Activated CD4-positive, alpha-beta T cell treated with anti-CD3 and anti-CD28 coated beads, Interleukin-2, amount 50 U/mL, for 1 hour (primary cell): ENCODE results near the gene FNDC3B.

Source experiments
- DNase-seq: peaks from one replicate; pipeline ENCODE4 v3.0.0-alpha.2; 2020

FNDC3B gene

DNA sequence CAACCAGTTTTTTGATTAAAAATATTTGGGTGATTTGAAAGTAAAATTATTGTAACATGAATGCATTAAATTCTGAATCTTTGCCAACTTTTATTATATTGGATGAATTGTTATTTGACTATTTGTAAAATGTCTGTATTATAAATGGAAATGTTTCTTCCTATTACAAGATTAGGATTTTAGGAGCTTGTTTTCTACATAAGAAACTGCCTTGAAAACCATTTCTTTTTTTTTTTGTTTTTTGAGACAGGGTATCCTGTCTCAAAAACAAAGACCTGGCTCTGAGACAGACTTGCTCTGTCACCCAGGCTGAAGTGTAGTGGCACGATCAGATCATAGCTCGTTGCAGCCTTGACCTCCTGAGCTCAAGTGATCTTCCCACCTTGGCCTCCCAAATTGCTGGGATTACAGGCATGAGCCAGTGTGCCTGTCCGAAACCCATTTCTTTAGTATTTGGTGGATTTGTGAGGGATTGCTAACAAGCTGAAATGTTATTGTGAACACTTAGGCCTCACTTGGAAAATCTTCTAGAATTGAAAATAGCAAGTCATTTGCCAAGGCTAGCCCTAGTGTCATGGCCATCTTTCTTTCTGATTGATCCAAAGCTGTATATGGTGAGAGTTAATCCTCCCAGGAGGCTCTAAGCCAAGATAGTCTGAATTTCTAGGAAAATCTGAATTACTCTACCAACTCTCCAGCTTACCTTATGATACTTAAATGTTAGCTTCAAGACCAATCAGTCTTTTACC, 100.3 kb downstream of the FNDC3B start:
- DNase-seq = no peak

DNA sequence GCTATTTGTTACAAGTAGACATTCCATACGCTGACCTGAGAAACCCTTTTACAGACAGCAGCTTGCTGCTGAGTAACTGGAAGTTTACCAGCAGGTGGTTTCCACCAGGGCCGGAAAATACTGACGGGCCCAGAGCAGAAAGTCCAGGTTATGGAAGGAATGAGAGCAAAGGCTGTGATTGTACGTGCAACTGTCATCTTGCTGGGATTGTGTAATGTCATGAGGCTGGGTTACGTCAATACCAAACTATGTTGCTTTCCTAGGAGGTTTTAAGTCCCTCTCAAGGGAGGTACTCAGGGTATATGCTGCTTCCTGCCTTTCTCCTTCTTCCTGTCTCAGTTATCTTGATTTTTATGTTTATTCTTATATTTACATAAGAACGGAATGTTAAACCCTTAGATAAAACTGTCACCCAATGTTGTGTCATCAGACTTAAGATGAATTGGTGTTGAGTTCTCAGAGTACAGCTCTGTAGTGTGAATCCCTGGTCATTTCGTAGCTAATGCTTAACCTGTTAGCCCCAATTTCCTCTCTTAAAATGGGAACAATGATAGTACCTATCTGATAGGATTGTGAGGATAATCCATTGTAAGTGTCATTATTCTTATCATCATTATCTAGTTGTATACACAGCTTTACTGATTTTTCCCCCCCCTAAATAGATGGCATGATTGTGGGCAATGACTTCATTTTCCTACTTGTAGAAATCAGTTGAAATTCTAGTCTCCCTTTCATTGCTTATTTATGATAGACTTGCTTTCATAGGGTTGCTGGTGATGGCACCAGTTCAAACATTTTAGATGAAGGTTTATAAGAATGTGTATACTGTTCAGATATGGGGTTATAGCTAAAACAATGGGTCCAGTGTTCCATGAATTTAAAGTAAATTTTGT, 101.4 kb downstream of the FNDC3B start:
- no peak for DNase-seq

DNA sequence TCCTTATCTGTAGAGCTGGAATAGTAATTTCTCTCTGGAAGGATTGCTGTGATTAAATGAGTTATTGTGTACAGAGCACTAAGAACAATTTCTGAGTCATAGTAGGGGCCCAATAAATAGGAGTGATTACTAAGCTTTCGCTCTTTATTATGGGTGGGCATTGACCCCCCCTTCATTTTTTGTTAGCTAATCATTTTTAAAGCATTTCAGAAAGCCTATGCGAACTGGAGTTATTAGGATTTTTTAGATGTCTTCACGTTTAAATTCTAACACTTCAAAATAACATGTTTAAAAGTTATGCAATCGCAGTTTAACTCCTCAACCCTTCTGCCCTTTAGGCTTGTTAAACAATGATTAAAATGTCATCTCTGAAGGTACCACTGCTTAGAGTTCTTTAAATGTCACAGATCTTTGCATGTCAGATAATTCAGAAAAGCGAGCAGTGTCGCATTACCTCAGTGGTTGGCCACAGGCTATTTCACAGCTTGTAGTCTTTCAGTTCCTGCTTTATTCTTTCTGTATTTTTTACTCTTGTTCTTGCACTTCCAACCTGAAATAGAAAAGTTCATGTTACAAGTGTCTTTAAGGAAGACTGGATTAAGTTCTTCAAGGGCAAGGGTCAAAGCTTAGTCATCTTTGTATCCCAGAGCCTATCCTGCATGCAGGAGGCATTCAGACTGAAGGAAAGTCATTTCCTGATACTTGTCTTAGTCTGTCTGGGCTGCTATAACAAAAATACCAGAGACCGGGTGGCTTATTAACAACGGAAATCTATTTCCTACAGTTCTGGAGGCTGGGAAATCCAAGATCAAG, 102.9 kb downstream of the FNDC3B start:
- no peak for DNase-seq

DNA sequence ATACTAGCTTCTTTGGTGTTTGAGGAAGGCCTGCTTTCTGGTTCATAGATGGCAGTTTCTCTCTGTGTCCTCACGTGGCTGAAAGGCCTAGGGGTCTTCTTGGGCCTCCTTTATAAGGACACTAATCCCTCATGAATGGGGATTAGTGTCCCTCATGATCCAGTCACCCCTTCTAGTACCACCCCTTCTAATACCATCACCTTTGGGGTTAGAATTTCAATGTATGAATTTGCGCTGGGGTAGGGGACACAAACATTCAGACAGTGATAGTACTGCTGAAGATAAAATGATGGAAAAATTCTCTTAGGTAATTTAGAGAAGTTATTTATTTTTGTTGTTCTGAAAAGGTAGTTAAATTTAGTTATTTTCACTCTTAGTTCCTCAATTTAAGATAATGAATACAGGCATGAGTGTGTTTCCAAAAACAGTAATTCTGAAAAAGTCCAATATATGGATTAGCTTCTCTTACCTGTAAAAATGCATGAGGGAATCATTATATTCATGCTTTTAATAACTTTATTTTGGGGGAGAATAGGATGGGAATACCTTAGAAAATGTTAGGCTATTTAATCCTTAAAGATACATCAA, 103.6 kb downstream of the FNDC3B start:
- DNase-seq = no peak

DNA sequence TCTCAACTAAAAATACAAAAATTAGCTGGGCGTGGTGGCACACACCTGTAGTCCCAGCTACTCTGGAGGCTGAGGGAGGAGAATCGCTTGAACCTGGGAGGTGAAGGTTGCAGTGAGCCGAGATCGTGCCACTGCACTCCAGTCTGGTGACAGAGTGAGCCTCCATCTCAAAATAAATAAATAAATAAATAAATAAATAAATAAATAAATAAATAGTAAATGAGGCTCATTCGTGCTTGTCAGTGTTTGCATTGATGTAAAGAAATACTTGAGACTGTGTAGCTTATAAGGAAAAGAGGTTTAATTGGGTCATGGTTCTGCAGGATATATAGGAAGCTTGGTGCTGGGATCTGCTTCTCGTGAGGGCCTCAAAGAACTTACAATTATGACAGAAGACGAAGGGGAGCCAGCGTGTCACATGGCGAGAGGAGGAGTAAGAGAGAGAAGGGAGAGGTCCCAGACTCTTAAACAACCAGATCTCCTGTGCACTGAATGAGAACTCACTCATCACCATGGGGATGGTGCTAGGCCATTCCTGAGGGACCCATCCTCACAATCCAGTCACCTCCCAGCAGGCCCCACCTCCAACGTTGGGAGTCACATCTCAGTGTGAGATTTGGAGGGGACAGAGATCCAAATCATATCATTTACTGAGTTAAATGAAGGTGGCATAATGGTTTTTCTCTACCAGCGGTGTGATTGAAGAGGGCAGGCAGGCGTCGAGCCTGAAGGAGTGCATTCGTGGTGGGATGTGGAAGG, 104.5 kb downstream of the FNDC3B start:
- DNase-seq = no peak

DNA sequence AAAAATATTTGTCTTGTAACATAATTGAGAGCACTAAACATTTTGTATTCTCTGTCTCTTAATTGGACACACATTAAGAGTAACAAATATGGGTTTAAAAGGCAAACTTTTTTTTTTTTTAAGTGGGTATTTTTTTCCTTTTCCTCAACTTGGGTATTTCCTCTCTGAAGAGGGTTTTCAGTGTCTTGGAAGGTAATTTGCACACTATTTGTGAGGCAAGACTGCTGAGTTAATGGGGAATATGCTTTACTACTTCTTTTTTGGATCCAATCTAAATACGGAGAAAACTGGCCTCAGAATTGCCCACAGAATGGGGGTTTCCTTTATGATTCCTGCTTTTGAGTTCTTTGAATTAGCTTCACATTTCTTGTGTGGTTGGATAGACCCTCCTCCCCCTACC, 105.2 kb downstream of the FNDC3B start:
- no peak for DNase-seq

DNA sequence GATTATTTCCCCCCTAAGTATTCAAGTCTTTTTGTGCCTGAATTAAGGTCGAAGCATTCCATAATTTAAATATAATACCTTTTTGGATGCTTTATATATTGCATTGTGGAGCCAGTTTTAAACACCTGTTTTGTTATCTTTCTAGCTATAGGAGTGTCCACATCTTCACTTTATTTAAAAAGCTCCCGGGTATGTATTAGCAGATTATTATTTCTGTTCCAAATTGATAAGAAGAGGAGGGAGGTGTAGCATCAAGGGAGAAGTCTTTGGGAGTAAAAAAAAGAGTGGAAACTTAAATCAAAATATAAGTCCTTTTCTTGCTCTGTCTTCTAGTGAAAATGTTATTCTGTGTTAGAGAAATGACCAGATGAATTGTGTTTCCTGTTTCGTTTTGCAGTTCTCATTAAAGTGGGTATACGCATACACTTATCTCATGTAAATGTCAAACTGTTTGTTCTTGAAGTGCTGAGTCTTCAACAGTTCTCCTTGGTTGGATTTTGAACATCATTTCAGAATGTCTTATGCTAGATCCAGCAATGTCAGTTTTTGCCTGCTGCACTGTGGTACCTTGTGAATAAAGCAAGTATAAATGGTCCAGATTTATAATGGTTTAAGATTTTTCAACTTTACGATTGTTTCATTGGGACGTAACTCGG, 105.8 kb downstream of the FNDC3B start:
- DNase-seq = no peak

DNA sequence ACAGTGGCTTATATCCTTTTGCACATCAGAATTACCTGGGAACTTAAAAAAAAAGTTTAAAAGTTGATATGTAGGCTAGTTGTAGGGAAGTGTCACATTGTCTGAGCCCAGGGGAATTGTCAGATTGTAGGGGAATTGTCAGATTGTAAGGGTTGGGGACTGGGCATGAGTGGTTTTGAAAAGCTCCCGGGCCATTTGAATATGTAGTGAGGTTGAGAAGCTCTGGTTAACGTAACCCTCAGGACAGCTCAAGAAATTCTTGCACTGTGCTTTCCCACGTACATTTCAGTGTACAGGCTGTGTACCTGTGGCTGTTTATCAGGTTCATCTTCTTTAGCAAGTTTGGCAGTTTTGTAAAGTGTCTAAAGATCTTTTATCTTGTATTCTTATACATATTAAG, 107.0 kb downstream of the FNDC3B start:
- DNase-seq = no peak

DNA sequence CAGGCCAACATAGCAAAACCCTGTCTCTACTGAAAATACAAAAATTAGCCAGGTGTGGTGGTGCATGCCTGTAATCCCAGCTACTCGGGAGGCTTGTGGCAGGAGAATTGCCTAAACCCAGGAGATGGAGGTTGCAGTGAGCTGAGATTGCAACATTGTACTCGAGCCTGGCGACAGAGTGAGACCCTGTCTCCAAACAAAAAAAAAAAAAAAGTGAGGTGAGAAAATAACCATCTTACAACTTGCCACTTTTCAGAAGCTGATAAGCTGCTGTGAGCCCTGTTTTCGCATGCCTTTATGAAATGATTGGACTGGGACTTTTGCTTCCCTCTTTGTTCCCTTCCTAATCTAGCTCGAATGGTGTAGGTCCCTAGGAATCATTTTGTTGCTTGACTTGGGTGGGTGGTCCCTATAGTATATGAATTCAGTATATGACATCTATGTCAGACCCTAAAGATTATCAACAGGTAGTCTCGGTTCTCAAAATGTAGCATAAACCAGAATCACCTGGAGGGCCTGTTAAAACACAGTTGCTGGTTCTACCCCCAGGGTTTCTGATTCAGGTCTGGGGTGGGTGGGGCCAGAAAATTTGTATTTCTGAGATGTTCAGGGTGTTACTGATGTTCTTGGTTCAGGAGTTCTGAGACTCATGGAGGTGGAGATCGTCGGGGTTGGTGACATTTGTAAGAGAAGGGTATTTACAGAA, 107.9 kb downstream of the FNDC3B start:
- DNase-seq = no peak

DNA sequence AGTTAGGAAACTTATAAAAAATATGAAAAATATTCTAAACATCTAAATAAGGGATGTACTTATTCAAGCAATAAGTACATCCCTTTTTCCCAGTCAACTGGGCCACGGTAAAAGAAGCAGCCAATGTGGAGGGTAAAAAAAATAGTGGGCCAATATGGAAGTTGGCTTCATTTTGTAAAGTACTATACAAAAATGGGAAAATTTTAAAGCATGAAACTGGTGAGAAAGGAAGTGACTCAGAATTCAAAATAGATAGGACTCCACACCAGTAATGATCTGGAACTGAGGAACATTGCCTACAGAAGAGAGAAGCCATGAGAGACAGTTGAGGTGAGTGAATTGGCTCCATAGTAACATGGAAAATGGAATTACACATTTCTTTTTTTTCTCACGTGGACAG, 108.9 kb downstream of the FNDC3B start:
- DNase-seq = no peak

DNA sequence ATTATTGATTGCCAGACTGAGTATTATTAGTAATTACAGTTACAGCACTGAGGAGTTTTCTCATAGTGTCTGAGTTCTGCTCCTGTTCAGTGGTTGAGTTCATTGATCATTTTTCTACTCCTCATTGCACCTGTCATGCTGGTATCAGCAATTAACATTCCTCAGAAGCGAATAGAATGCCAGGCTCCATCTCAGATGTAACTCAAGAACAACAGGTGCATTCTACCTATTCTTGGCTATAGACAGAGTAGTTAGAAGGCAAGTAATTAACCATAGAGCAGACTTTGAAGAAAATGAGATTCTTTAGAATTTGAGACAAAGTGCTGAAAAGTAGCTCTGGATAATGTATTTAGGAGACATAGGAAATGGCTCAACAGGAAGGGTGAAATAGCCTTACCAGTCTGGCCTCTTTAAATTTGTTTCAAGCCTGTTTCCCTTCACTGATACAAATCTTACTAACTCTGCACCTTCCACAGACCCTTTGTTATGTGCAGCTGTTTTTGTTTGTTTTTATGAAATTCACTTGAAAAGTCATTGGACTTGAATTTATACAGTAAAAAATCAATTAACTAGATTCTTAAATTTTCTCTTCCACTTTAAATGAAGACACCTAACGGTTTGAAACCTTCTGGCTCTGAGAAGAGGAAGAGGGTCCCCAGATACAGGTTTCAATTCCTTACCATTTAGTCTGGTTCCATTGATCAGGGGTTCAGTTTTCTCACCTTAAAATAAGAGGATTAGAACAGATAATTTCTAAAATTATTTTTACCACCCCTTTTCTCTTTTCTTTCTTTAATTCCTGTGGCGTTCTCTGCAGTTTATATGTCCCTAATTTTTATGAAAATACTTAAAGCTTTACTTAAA, 109.6 kb downstream of the FNDC3B start:
- no peak for DNase-seq

DNA sequence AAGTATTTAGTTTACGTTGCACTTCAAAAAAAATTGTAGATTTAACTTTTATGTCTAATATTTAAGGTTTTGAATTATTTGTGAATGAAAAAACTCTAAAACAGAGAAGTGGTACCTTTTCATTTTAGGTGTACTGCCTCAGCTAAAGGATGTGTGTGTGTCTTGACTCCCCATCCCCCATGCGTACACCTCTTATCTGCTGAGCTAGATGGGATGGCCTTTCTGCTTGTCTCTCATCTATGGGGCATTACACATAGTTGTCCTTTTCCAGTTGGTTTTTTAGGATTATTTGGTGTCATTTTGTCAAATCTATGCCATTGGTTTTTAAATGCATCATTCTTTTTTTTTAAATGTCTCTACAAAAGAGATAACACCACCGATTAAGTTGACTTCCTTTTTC, 110.9 kb downstream of the FNDC3B start:
- no peak for DNase-seq

DNA sequence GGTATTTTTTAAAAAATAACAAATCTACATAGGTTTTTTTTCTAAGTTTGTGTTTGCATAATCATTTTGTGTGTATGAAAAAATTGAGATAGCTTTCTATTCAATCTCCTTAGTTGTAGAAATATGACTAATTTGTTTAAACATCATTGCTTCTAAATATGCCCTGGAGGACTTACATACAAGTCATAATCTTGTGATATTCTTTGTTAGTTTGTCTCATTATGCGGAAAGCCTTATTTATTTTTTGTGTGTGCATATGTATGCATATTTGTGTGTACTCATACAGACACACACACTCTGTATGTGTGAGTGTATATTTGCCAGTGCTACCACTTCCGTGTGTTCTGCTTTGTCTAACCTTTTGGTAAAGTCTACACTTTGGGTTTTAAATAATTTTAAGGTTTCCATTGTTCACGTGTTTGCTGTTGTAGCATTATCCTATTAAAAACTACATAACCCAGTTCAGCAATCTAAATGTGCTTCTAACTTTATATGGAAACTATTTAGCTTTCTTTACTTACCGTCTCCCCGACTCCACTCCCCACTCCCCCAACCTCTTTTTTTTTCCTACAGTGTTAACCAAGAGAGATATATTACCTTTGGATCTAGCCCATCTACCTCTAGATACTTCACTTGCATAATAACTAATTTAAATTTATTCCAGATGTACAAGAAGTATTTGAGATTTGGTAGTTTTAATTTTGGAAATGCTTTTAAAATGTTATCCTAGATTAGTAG, 111.7 kb downstream of the FNDC3B start:
- no peak for DNase-seq

DNA sequence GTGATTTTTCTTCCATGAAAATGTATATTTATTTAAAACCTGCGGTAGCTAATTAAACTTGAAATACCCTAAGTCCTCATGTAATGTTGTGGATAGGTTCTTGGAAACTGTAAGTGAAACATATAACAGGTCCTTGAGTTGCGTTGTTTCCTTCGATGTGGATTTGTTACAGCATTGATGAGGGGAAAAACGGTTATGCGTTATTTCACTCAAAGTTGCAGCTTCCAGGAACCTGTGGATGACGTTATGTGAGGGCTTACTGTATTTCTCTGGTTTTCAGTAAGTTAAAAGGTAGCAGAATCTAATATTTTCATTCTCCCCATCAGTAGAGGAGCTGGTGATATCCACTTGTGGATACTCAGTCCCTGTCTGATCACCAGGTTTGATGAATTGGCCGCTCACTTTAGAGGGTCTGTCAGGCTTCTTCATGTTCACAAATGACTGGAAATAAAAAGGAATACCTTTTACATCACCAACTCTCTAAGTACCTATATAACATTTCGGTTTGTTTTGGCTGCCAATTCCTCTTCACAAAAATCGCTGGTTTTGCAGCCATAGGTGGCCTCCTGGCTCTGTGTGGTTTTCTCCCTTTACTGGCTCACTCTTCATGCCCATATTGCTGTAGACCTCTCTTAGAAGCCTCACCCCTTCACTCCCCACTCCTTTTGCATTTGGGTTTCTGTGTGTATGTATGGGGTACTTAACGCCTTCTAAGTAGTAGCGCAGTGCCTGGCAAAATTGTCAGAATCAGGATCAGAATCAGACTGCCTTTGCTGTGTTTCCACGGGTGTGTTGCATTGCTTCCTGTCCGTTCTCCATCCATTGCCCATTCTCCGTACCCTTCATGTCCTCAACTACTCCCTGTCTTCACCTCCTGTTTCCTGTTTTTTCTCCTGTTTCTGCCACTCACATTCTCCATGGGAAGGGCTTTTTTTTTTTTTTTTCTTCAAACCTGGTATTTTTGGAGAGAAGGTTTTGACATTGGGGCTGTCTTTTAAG, 112.6 kb downstream of the FNDC3B start:
- DNase-seq = no peak

DNA sequence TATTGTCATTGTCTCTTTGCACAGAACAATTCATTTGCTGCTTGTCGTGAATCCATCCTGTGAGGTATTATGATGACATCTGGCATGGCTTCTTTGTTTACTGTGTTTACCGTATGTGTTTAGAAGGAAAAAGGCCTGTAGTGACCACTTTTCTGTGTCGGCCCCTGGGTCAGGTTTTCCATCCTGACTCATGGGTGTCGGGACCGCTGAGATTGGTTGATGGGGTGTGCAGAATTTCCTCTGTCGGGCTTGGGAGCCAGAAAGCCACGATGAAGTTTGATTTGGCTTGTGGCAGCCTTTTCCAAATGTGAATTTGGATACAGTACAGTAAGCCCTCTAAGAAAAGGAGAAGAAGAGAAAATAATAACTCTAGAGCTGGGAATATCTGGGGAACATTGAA, 113.5 kb downstream of the FNDC3B start:
- no peak for DNase-seq

DNA sequence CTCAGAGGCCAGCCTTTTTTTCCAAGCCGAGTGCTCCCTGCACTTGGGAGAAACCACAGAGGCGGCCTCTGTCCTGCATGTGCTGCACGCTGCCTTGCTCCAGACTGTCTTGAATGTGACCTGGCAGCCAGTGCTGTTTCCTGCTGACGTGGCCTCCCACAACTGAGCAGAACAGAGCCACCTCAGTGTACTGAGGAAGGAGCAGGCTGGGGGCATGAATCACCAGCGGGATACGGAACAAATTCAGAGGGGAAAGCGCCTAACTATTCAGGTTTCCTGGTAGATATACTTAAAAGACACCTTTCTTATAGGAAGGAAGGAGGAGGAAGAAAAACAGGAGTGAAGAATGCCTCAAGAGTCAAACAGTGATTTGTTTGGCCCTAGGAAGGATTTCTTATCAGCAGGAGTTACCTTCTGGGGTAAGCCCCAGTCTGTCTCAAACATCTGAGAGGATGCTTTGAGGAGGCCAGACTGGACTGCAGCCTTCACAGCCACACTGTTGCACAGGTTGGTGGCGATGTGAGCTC, 114.0 kb downstream of the FNDC3B start:
- peak; percentile 32 for DNase-seq

DNA sequence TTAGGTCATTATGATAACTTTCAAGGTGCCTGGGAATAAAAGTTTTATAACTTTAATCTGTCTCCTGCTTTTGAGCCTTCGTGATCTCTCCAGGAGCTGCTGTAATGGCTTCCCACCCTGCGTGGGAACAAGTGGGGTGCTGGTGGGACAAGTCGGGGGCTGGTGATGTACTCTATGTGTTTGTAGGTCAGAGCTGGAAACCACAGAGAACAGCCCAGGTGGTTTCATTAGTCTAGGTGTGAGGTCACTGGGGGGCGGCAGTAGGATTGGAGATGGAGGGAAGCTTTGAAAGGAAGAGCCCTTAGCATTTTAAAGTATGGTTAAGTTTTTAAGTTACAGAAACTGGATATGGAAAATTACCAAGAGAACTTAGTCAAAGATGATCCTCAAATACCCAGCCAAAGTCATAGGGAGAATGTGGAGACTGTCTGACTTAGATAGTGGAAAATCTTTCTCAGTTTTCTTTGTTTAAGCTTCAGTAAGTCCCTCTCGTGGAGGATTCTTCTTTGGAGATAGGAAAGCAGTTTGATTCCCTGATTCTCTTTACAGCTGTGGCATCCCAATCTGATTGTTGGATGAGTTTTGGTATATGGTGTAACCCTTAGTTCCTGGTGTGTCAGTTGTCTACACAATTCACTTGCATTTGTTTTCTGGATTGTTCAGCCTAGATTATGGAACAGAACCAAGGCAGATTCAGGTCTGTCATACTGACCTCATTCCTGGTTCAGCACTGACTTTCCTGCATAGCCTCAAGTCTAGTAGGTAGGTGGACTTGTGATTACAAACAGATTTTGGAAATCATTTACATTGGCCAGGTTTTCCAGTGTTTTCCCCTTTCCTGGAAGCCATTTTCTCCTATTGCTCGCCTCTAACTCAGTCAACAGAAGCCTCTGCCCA, 115.6 kb downstream of the FNDC3B start:
- DNase-seq = no peak
